HPDE6-E6E7 (cell line): ENCODE measurements around the gene RALGPS2.

Source experiments
- DNase-seq: peaks from one replicate; pipeline ENCODE4 v3.0.0; 2011; ENCODE audit warnings: missing footprints; ENCODE audit errors: extremely low spot score

RALGPS2 gene, protein sequence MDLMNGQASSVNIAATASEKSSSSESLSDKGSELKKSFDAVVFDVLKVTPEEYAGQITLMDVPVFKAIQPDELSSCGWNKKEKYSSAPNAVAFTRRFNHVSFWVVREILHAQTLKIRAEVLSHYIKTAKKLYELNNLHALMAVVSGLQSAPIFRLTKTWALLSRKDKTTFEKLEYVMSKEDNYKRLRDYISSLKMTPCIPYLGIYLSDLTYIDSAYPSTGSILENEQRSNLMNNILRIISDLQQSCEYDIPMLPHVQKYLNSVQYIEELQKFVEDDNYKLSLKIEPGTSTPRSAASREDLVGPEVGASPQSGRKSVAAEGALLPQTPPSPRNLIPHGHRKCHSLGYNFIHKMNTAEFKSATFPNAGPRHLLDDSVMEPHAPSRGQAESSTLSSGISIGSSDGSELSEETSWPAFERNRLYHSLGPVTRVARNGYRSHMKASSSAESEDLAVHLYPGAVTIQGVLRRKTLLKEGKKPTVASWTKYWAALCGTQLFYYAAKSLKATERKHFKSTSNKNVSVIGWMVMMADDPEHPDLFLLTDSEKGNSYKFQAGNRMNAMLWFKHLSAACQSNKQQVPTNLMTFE

GRCh38 chr1:178724728-178725465 is at the start of gene RALGPS2:
Gene RALGPS2, plus strand, starts transcription at chr1:178725244. Its CDS starts 51,521 bp downstream, at chr1:178776765.
- DNase-seq, result peak; percentile 59

- no peak for DNase-seq
Measured at GRCh38 chr1:178679237-178679636, 45.8 kb upstream of the RALGPS2 start.

- no peak for DNase-seq
Measured at GRCh38 chr1:178682429-178682828, 42.6 kb upstream of the RALGPS2 start.

GRCh38 chr1:178682886-178683285 is 42.2 kb upstream of the RALGPS2 start:
- DNase-seq, result no peak

DNA sequence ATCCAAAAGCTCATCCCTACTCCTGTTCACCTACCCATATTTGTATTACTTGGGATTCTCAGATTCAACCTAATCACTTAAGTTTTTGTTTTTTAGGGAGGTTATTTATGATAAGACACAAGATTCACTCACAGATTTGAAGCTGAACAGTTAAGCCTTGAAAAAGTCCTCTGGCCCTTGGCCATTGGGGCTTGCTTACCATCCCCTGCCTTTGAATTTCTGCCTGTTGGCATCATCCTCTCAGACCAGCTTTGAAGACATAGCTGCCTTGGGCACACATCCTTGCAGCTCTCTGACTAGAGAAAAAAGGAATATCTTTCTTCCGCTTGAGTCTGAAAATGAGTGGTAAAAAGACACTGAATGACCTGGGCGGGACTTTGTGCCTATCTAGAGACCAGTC is 41.8 kb upstream of the RALGPS2 start:
- DNase-seq, result no peak

GRCh38 chr1:178684111-178684510 is 40.9 kb upstream of the RALGPS2 start:
- no peak for DNase-seq

- peak; percentile 43 for DNase-seq
Measured at GRCh38 chr1:178684542-178685000, 40.5 kb upstream of the RALGPS2 start.

DNA sequence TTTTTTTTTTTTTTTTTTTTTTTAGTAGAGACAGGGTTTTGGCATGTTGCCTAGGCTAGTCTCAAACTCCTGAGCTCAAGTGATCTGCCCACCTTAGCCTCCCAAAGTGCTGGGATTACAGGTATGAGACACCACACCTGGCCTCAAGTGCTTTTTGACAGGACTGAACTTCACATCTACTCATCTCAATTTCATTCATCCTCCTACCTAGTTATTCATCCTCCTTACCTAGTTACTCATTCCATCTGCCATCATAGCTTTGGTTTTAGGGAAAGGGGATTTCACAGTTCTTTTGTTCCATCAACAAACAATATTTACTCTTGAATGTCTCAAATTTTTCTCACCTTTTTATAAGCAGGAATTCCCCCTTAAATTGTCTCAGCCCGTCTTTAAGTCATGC is 38.6 kb upstream of the RALGPS2 start:
- no peak for DNase-seq

GRCh38 chr1:178688244-178688643 is 36.8 kb upstream of the RALGPS2 start:
- DNase-seq, result no peak

GRCh38 chr1:178689769-178690168 is 35.3 kb upstream of the RALGPS2 start:
- DNase-seq, result no peak

DNA sequence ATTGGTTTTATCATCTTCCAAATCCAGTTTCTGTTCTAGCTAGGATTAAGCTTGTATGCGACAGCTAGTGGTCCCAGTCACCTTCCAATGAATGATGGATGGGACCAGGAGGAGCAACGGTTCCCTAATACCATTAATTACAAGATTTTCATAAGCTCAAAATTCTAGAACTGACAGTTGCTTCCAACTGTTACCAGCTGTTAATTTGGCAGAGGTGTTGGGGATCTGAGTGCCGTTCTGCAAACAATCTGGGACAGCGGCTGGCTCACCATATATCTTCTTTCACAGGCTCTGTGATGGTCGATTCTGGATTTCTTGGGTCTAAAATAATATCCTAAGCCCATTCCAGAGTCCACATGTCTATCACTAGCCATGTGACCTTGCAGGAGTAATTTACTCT is 34.5 kb upstream of the RALGPS2 start:
- no peak for DNase-seq

GRCh38 chr1:178692564-178693327 is 32.3 kb upstream of the RALGPS2 start:
- no peak for DNase-seq

DNA sequence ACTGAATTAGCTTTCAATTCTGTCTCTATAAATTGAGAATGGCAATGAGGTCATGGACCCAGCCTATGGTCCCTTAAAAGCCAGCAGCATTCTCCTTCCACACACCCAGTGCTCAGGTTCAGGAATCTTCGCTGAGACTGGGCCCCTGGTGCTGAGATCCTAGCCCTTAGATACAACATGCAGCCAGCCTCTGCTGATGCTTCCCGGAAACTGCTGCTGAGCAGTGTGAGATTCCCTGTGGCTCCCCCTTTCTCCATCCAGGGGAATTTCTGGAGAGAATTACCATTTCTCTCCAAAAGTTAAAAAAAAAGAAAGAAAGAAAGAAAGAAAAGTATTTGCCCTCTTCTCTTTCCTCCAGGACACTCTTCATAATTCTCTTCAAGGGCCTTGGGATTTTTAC is 31.7 kb upstream of the RALGPS2 start:
- DNase-seq, result no peak

- DNase-seq, result no peak
Measured at GRCh38 chr1:178694923-178695525, 30.0 kb upstream of the RALGPS2 start.

GRCh38 chr1:178702146-178702545 is 22.9 kb upstream of the RALGPS2 start:
- DNase-seq, result no peak

DNA sequence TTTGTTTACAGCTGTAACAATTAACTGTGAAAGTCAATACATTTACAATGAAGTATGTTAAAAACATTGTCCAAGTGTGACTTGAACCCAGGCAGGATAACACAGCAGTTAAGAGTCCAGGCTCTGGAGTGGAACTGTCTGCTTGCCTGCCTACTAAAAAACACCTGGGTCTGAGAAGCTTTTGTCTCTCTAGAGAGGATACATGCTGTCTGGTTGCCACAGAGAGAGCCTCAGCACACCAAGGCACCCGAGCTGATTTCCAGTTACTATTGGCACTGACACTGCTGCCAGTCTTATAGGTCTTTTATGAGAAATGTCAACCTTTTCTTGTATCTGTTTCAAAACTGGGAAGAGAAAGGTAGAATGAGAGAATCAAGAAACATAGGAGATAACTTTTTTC is 20.2 kb upstream of the RALGPS2 start:
- no peak for DNase-seq

DNA sequence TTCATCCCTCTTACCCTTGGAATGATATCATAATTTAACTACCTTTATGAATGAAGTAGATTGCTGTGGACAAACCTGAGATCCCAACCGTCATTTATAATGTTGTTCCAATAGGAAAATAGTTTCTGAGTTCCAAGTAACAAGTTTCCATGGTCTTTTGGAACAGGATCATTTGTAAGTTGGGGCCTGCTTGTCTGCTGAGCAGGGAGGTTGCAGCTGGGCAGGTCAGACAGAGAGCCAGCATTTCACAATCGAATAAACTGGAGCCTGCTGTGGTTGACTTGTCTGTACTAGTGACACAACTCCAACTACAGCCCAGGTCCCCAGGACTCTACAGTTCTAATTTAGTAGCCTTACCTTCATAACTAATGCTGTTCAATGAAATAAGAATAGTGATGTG is 18.6 kb upstream of the RALGPS2 start:
- peak; percentile 28 for DNase-seq

- no peak for DNase-seq
Measured at GRCh38 chr1:178713259-178713658, 11.8 kb upstream of the RALGPS2 start.

GRCh38 chr1:178714453-178714852 is 10.6 kb upstream of the RALGPS2 start:
- no peak for DNase-seq

DNA sequence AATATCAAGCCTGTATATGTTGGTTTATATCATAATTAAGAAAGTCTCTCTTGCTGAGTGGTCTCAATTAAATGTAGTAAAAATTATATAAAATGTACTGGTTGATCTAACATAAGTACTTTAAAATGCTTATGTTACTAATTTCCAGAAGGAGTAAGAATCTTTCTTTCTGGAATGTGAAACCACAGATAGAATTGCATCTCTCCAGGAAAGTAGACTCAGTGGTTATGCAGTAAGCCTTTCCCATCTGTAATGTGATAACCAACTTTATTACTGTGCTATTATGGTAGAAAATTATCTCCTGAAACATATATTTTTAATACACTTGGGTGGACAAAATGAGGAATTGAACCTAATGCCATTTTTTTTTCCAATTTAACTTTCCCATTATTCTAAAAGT is 8.9 kb upstream of the RALGPS2 start:
- no peak for DNase-seq

DNA sequence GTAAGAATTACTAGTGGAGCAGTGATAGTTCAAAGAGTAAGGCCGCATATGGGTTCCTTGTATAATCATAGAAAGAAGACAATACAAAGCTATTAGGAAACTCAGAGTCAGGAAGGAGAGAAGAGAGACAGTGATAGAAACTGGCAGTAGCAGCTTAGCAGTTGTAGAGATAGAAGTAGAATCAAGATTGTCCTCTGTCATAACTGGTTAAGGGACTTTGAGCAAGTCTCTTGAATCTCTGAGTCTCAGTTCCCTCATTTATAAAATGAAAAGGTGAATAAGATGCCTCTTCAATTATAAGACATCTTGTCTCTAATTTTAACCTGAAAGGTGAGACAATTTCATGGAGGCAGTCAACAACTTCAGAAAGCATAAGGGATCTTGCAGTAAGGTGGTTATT is 6.5 kb upstream of the RALGPS2 start:
- DNase-seq, result no peak
